DOHH2 (cell line): ENCODE measurements around the gene CCDC77.
A peak's percentile ranks its signal among the peaks of the same experiment; 100 is the strongest.

Source experiments
- H3F3A ChIP-seq: fragments of 200-600 bp; sonication (generic), shearing (Covaris generic); 2 replicates; pipeline ENCODE4 v1.6.0; 2016; ENCODE audit warnings: antibody characterized with exemption, mild to moderate bottlenecking; ENCODE audit not compliant: control insufficient read depth, insufficient read depth
- H3K27ac ChIP-seq: fragments of 200-600 bp; sonication (generic); 2 replicates; pipeline ENCODE4 v1.5.1; 2014; ENCODE audit warnings: low read depth, mild to moderate bottlenecking, low read length, moderate library complexity
- H3K27me3 ChIP-seq: fragments of 200-600 bp; sonication (generic); 2 replicates; pipeline ENCODE4 v1.6.1; 2014; ENCODE audit warnings: mild to moderate bottlenecking, low read length, mixed read lengths; ENCODE audit not compliant: control insufficient read depth
- H3K36me3 ChIP-seq: fragments of 200-600 bp; sonication (generic); 2 replicates; pipeline ENCODE4 v1.6.1; 2014; ENCODE audit warnings: mild to moderate bottlenecking, low read length, moderate library complexity, mixed read lengths; ENCODE audit not compliant: control insufficient read depth
- H3K4me1 ChIP-seq: fragments of 200-600 bp; sonication (generic); 2 replicates; pipeline ENCODE4 v1.6.1; 2014; ENCODE audit warnings: mild to moderate bottlenecking, low read length, mixed read lengths; ENCODE audit not compliant: control insufficient read depth
- H3K4me2 ChIP-seq: fragments of 200-600 bp; sonication (generic); 2 replicates; pipeline ENCODE4 v1.6.0; 2014; ENCODE audit warnings: mild to moderate bottlenecking, low read length, moderate library complexity
- H3K4me3 ChIP-seq: fragments of 200-600 bp; sonication (generic); 2 replicates; pipeline ENCODE4 v1.5.1; 2014; ENCODE audit warnings: mild to moderate bottlenecking, low read length, mixed read lengths
- H3K79me2 ChIP-seq: fragments of 200-600 bp; sonication (generic); 2 replicates; pipeline ENCODE4 v1.6.1; 2014; ENCODE audit warnings: mild to moderate bottlenecking, low read length, mixed read lengths; ENCODE audit not compliant: control insufficient read depth
- H3K9me2 ChIP-seq: fragments of 200-600 bp; sonication (generic); replicated peaks from 2 replicates; pipeline ENCODE4 v1.6.1; 2014; ENCODE audit warnings: mild to moderate bottlenecking, low read length, mixed read lengths; ENCODE audit not compliant: control insufficient read depth
- H3K9me3 ChIP-seq: fragments of 200-600 bp; sonication (generic); 2 replicates; pipeline ENCODE4 v1.6.1; 2014; ENCODE audit warnings: antibody characterized with exemption, low read length, mixed read lengths; ENCODE audit not compliant: control insufficient read depth, insufficient read depth
- H4K20me1 ChIP-seq: fragments of 200-600 bp; sonication (generic); 2 replicates; pipeline ENCODE4 v1.6.0; 2014; ENCODE audit warnings: low read depth, mild to moderate bottlenecking, antibody characterized with exemption, low read length, moderate library complexity; ENCODE audit not compliant: control insufficient read depth, insufficient read depth
- EZH2phosphoT487 ChIP-seq: fragments of 200-600 bp; sonication (generic); IDR thresholded peaks from 2 replicates; pipeline ENCODE4 v1.6.1; 2017; ENCODE audit warnings: borderline replicate concordance, mild to moderate bottlenecking, antibody characterized with exemption, low read length, moderate library complexity, mixed read lengths
- TF ChIP-seq, protein P1 (sequence below): fragments of 200-600 bp; sonication (generic); IDR thresholded peaks from one replicate; pipeline ENCODE4 v1.5.1; 2014; ENCODE audit warnings: antibody characterized with exemption, mild to moderate bottlenecking, low read depth, low read length; ENCODE audit not compliant: poor library complexity, severe bottlenecking

The CCDC77 gene

DNA sequence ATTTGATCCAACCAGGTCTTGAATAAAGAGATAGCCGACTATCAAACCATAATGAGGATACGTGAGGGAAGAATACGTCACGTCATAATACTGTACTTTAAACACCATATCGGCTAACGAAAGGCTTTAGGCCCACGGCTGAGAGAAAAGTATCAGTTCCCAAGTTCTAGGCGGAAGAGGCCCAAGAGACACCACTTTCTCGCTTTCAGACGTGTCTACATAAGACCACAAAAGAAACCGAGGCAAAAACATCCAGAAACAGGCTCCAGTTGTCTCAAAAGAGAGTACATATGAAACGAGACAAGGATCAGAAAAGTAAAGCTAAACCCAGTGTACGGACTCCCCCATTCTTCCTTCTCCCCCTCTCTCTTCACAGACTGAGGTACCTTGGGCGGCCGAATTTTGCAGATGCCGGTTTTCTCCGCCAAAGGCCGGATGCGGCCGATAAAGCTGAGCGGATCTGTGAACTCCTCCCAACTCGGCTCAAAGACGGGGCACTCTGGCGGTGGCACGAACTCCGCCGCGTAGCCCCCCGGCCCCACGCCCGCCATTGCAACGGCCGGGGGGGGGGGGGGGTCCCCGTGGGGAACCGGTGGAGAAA is 12.8 kb upstream of the CCDC77 start:
- Histone ChIP-seq H3K4me1 (peaks cover 24% of the 10 kb centered on the region), H3K4me2 (peak overlapping the region; percentile 86), H3K36me3 (peaks cover 45% of the 10 kb centered on the region), H3F3A (peaks cover 9% of the 10 kb centered on the region), H3K9me3 (no peaks in the 10 kb centered on the region), H4K20me1 (peaks cover 9% of the 10 kb centered on the region; the same call in 1 of the 2 replicates), H3K27me3 (no peaks in the 10 kb centered on the region), H3K4me3 (peak overlapping the region; percentile 94), H3K79me2 (peaks cover 58% of the 10 kb centered on the region), H3K9me2 (no peaks in the 10 kb centered on the region), H3K27ac (peak overlapping the region; percentile 89)
- TF ChIP-seq, protein P1, sequence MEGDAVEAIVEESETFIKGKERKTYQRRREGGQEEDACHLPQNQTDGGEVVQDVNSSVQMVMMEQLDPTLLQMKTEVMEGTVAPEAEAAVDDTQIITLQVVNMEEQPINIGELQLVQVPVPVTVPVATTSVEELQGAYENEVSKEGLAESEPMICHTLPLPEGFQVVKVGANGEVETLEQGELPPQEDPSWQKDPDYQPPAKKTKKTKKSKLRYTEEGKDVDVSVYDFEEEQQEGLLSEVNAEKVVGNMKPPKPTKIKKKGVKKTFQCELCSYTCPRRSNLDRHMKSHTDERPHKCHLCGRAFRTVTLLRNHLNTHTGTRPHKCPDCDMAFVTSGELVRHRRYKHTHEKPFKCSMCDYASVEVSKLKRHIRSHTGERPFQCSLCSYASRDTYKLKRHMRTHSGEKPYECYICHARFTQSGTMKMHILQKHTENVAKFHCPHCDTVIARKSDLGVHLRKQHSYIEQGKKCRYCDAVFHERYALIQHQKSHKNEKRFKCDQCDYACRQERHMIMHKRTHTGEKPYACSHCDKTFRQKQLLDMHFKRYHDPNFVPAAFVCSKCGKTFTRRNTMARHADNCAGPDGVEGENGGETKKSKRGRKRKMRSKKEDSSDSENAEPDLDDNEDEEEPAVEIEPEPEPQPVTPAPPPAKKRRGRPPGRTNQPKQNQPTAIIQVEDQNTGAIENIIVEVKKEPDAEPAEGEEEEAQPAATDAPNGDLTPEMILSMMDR, result no peak
- TF ChIP-seq EZH2phosphoT487, result no peak

DNA sequence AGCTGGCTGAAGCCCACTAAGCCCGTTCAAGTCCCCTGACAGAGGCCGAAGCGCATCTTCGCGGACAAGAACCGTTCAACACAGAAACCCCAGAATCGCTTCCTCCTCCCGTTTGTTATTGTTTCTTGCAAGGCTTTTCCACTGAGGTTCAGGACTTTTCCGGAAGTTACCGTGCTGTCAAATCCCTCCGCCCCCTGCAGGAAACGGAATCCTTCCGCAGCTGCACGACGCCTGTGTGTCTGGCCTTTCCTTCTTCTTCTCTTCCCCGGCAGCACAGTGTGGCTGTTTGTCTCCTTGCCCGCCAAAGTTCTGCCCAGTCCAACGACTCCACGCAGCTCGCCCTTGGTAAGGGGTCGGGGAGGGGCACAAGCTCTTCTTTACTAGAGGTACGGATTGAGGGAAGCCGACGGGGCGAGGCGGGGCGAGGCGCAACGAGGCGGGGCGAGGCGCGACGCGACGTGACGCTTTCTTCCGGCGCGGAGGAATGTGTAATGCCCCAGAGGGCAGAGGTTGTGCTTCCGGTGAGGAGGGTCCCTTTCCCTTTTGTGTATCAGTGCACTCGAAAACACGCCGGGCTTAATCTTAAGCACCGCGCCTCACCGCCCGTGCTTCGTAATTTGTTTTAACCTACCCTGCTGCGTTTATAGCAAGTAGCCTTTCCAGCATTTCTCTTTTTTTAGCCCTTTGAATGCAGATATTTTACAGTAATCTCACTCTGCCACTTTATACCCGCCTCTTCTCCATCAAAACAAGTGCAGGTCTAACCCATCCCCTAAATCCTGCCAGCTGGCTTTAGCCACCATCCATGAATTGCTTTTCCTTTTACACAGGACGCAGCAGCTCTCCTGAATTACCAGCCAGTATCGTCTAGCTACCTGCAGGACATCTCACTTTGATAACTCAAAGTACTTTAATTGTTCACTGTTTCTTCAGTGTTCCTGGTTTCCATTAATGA is 12.0 kb upstream of the CCDC77 start, which contains the start of gene KDM5A:
Gene KDM5A (minus strand): TSS at position 179 of the 955 bp plus-strand sequence. CDS start 229 bp downstream, outside the sequence.
- peak within 1 kb of the TSS; percentile 94 for H3K4me3 ChIP-seq
- no peaks in the 10 kb centered on the region for H3K9me3 ChIP-seq
- peak within 1 kb of the TSS; percentile 86 for H3K4me2 ChIP-seq
- peaks cover 51% of the 10 kb centered on the region for H3K79me2 ChIP-seq
- H3K36me3 ChIP-seq, result peaks cover 37% of the 10 kb centered on the region
- H3K9me2 ChIP-seq, result no peaks in the 10 kb centered on the region
- H3K27ac ChIP-seq, result peak within 1 kb of the TSS; percentile 89
- peaks cover 12% of the 10 kb centered on the region for H3F3A ChIP-seq
- H3K27me3 ChIP-seq, result no peaks in the 10 kb centered on the region
- peaks cover 24% of the 10 kb centered on the region for H3K4me1 ChIP-seq
- H4K20me1 ChIP-seq, result peaks cover 9% of the 10 kb centered on the region; the same call in 1 of the 2 replicates
- TF ChIP-seq, protein P1, result no peak
- no peak for TF ChIP-seq EZH2phosphoT487

DNA sequence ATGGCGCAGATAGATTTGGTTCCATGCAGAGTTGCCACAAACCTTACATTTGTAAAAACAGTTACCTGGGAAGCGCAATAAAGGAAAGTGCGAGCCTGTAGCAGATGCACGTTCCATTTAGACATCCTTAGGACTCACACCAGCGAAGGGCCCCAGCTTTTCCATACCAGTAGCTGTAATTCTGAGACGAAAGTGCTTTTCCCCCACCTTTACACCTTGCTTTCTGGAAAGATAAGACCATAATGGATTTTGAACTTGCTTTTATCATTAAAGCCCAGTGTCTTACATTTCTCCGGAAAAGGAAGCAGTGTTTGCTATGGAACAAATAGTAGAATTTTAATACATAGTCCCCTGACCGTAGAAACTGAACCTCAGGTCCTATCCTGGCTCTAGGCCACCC is 616 bp upstream of the CCDC77 start:
- Histone ChIP-seq H3K9me2 (no peaks in the 10 kb centered on the region), H3K4me3 (peak overlapping the region; percentile 84), H3K4me2 (peak overlapping the region; percentile 78), H3K27ac (no peak overlapping the region), H3K79me2 (peaks cover 28% of the 10 kb centered on the region), H3K4me1 (peaks cover 16% of the 10 kb centered on the region), H3K9me3 (no peaks in the 10 kb centered on the region), H3K27me3 (no peaks in the 10 kb centered on the region), H4K20me1 (no peaks in the 10 kb centered on the region), H3K36me3 (no peaks in the 10 kb centered on the region), H3F3A (no peaks in the 10 kb centered on the region)
- no peak for TF ChIP-seq EZH2phosphoT487
- TF ChIP-seq, protein P1, result no peak
